ENCODE results near the gene OR2J2. TPM values are rescaled to one million over a fixed set of nuclear protein-coding genes. Genes with fewer than 3 reads are reported as not detected.
"Not testable (repeated sequence)": the region's sequence is repeated elsewhere in the genome, so short reads cannot be mapped to it uniquely, and the experiment has no call there.

Gene OR2J2
- total RNA-seq, 1 experiment from 2014 or later = not detected

DNA sequence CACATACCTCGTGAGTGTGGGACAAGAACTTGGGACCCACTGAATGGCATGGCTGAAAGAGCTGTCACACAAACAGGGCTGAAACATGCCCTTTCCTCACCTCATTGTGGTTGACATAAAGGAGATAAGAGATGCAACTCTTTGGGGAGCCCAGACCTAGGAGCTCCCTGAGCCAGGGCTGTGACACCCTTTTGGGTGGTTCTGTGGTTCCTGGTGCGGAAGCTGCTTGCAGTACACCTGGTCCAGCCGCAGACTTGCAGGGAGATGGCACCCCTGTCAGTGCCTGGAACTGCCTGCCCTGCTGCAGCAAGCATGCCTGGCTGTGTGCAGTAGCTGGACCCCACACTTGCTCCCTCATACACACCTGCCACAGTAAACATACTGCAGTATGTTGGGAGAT is 31.3 kb downstream of the OR2J2 start:
- H3K4me3 ChIP-seq (ENCODE audit: low read depth, low read length, poor library complexity, severe bottlenecking) = no peak overlapping the region
- H3K9me3 ChIP-seq (ENCODE audit: low read depth, low read length, poor library complexity, severe bottlenecking) = no peaks in the 10 kb centered on the region
- POLR2A ChIA-PET (ENCODE audit: low non-redundant PET) = no interaction called here
- DNase-seq (ENCODE audit: low spot score) = no peak
- CTCF ChIA-PET = no interaction called here
- intact Hi-C loops (cut with micrococcal nuclease; ENCODE audit: unreplicated experiment) = no loop called here
- no peaks in the 10 kb centered on the region for H3K4me1 ChIP-seq (ENCODE audit: insufficient read depth, low read length, poor library complexity, severe bottlenecking)
- no peak for TF ChIP-seq EZH2 (IDR thresholded peaks at IDR 0.05; ENCODE audit: borderline replicate concordance, low read depth, low read length, poor library complexity, severe bottlenecking)
- TF ChIP-seq, protein P1, sequence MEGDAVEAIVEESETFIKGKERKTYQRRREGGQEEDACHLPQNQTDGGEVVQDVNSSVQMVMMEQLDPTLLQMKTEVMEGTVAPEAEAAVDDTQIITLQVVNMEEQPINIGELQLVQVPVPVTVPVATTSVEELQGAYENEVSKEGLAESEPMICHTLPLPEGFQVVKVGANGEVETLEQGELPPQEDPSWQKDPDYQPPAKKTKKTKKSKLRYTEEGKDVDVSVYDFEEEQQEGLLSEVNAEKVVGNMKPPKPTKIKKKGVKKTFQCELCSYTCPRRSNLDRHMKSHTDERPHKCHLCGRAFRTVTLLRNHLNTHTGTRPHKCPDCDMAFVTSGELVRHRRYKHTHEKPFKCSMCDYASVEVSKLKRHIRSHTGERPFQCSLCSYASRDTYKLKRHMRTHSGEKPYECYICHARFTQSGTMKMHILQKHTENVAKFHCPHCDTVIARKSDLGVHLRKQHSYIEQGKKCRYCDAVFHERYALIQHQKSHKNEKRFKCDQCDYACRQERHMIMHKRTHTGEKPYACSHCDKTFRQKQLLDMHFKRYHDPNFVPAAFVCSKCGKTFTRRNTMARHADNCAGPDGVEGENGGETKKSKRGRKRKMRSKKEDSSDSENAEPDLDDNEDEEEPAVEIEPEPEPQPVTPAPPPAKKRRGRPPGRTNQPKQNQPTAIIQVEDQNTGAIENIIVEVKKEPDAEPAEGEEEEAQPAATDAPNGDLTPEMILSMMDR (conservative IDR thresholded peaks at IDR 0.05; ENCODE audit: low read depth, low read length) = no peak
- H3K36me3 ChIP-seq (ENCODE audit: insufficient read depth, low read length, poor library complexity, severe bottlenecking) = no peaks in the 10 kb centered on the region
- no peaks in the 10 kb centered on the region for H3K27me3 ChIP-seq (replicated peaks; ENCODE audit: insufficient read depth, low read depth, low read length, poor library complexity)
- no TSS peak for BruUV-seq (replicated peaks)
- no peak overlapping the region for H3K27ac ChIP-seq (ENCODE audit: low read depth, low read length, poor library complexity, severe bottlenecking)

DNA sequence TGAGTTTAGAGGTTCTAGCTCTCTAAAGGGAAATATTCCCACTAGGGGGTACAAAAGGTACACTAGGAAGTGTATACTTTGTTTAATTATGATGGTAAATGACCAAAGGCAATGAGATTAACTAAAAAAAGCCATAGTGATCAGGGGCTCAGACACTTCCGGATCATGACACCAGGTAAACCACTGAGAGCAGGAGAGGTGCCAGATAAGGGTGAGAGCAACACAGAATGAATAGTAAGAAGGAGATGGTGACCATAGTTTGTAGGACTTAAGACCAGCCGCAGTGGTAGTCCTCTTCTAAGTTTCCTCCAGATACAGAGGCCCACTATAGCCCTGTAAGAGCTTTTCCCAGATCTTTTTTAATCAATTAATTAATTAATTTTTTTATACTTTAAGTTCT is 40.8 kb downstream of the OR2J2 start:
- intact Hi-C loops (cut with micrococcal nuclease; ENCODE audit: unreplicated experiment) = no loop called here
- TF ChIP-seq, protein P1 (conservative IDR thresholded peaks at IDR 0.05; ENCODE audit: low read depth, low read length) = no peak
- no peak for TF ChIP-seq EZH2 (IDR thresholded peaks at IDR 0.05; ENCODE audit: borderline replicate concordance, low read depth, low read length, poor library complexity, severe bottlenecking)
- no peak for DNase-seq (ENCODE audit: low spot score)
- ChIA-PET POLR2A (ENCODE audit: low non-redundant PET) (no interaction called here), CTCF (no interaction called here)
- Histone ChIP-seq H3K4me1 (ENCODE audit: insufficient read depth, low read length, poor library complexity, severe bottlenecking) (no peaks in the 10 kb centered on the region), H3K27me3 (replicated peaks; ENCODE audit: insufficient read depth, low read depth, low read length, poor library complexity) (peaks cover 8% of the 10 kb centered on the region), H3K27ac (ENCODE audit: low read depth, low read length, poor library complexity, severe bottlenecking) (no peak overlapping the region), H3K36me3 (ENCODE audit: insufficient read depth, low read length, poor library complexity, severe bottlenecking) (no peaks in the 10 kb centered on the region), H3K9me3 (ENCODE audit: low read depth, low read length, poor library complexity, severe bottlenecking) (no peaks in the 10 kb centered on the region), H3K4me3 (ENCODE audit: low read depth, low read length, poor library complexity, severe bottlenecking) (no peak overlapping the region)
- BruUV-seq (replicated peaks) = no TSS peak

DNA sequence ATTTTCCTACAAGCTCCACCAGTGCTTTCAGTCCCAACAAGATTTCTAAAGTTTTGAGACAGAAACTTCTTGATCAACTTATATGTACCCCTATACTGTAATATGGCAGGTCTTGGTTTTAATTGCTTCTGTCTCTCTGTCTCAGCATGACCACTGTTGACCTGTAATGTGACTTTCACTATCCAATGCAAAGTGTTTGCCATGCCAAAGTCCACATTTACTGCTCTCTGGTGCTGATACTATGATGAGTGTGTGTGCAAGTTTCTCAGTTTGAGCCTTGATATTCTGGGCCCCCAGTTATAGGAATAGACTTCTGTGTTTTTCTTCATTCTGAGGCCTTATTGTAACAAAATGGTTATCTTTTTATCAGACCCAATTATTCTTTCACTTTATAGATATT is 45.8 kb downstream of the OR2J2 start:
- BruUV-seq (replicated peaks) = no TSS peak
- H3K4me1 ChIP-seq (ENCODE audit: insufficient read depth, low read length, poor library complexity, severe bottlenecking) = no peaks in the 10 kb centered on the region
- CTCF ChIA-PET = no interaction called here

DNA sequence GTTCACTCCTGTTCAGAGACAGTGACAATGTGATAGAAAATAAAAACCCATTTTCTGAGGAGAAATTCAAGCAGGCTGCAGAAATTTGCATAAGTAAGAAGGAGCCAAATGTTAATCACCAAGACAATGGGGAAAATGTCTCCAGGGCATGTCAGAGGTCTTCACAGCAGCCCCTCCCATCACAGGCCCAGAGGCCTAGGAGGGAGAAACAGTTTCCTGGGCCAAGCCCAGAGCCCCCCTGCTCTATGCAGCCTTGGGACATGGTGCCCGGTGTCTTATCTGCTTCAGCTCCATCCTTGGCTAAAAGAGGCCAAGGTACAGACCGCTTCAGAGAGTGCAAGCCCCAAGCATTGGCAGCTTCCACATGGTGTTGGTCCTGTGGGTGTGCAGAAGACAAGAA is 46.5 kb downstream of the OR2J2 start:
- H3K4me3 ChIP-seq (ENCODE audit: low read depth, low read length, poor library complexity, severe bottlenecking); H3K9me3 ChIP-seq (ENCODE audit: low read depth, low read length, poor library complexity, severe bottlenecking); H3K27me3 ChIP-seq (replicated peaks; ENCODE audit: insufficient read depth, low read depth, low read length, poor library complexity); intact Hi-C loops (cut with micrococcal nuclease; ENCODE audit: unreplicated experiment); DNase-seq (ENCODE audit: low spot score); H3K4me1 ChIP-seq (ENCODE audit: insufficient read depth, low read length, poor library complexity, severe bottlenecking); BruUV-seq (replicated peaks); POLR2A ChIA-PET (ENCODE audit: low non-redundant PET); H3K27ac ChIP-seq (ENCODE audit: low read depth, low read length, poor library complexity, severe bottlenecking); H3K36me3 ChIP-seq (ENCODE audit: insufficient read depth, low read length, poor library complexity, severe bottlenecking); CTCF ChIA-PET: not testable (repeated sequence)

More for the DNA sequence above, 45.8 kb downstream of the OR2J2 start:
- Histone ChIP-seq H3K27ac (ENCODE audit: low read depth, low read length, poor library complexity, severe bottlenecking) (no peak overlapping the region), H3K9me3 (ENCODE audit: low read depth, low read length, poor library complexity, severe bottlenecking) (no peaks in the 10 kb centered on the region), H3K27me3 (replicated peaks; ENCODE audit: insufficient read depth, low read depth, low read length, poor library complexity) (peaks cover 3% of the 10 kb centered on the region), H3K4me3 (ENCODE audit: low read depth, low read length, poor library complexity, severe bottlenecking) (no peak overlapping the region), H3K36me3 (ENCODE audit: insufficient read depth, low read length, poor library complexity, severe bottlenecking) (no peaks in the 10 kb centered on the region)
- TF ChIP-seq, protein P1 (conservative IDR thresholded peaks at IDR 0.05; ENCODE audit: low read depth, low read length) = no peak
- no peak for TF ChIP-seq EZH2 (IDR thresholded peaks at IDR 0.05; ENCODE audit: borderline replicate concordance, low read depth, low read length, poor library complexity, severe bottlenecking)
- POLR2A ChIA-PET (ENCODE audit: low non-redundant PET) = no interaction called here
- intact Hi-C loops (cut with micrococcal nuclease; ENCODE audit: unreplicated experiment) = no loop called here
- DNase-seq (ENCODE audit: low spot score) = no peak

DNA sequence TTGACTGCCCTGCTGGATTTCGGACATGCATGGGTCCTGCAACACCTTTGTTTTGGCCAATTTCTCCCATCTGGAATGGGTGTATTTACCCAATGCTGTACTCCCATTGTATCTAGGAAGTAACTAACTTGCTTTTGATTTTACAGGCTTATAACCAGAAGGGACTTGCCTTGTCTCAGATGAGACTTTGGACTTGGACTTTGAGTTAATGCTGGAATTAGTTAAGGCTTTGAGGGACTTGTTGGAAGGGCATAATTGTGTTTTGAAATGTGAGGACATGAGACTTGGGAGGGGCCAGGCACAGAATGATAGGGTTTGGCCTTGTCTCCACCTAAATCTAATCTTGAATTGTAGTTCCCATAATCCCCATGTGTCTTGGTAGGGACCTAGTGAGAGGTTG is 47.3 kb downstream of the OR2J2 start:
- H3K27ac ChIP-seq (ENCODE audit: low read depth, low read length, poor library complexity, severe bottlenecking); intact Hi-C loops (cut with micrococcal nuclease; ENCODE audit: unreplicated experiment); POLR2A ChIA-PET (ENCODE audit: low non-redundant PET); DNase-seq (ENCODE audit: low spot score); H3K4me1 ChIP-seq (ENCODE audit: insufficient read depth, low read length, poor library complexity, severe bottlenecking); H3K9me3 ChIP-seq (ENCODE audit: low read depth, low read length, poor library complexity, severe bottlenecking); H3K4me3 ChIP-seq (ENCODE audit: low read depth, low read length, poor library complexity, severe bottlenecking); H3K36me3 ChIP-seq (ENCODE audit: insufficient read depth, low read length, poor library complexity, severe bottlenecking); BruUV-seq (replicated peaks); H3K27me3 ChIP-seq (replicated peaks; ENCODE audit: insufficient read depth, low read depth, low read length, poor library complexity); CTCF ChIA-PET: not testable (repeated sequence)

Measured in A673 (cell line).